Forelimb muscle (tissue), 1 donor: ENCODE results near the gene DOCK9. TPM values are rescaled to one million over a fixed set of nuclear protein-coding genes. Genes with fewer than 3 reads are reported as not detected.
"Not testable (repeated sequence)": the region's sequence is repeated elsewhere in the genome, so short reads cannot be mapped to it uniquely, and the experiment has no call there.

Experiments used
- DNase-seq: peaks from one replicate; pipeline ENCODE4 v3.0.0-alpha.2; 2013; ENCODE audit warnings: low read depth
- polyA plus RNA-seq: library from polyadenylated mRNA; unstranded; fragments of 120-200 nt; gene quantifications from one replicate; pipeline ENCODE4 v1.2.1, GENCODE V29; 2013; ENCODE audit not compliant: insufficient read length

The DOCK9 gene
- polyA plus RNA-seq, 1 donor = 91.6 TPM

DNA sequence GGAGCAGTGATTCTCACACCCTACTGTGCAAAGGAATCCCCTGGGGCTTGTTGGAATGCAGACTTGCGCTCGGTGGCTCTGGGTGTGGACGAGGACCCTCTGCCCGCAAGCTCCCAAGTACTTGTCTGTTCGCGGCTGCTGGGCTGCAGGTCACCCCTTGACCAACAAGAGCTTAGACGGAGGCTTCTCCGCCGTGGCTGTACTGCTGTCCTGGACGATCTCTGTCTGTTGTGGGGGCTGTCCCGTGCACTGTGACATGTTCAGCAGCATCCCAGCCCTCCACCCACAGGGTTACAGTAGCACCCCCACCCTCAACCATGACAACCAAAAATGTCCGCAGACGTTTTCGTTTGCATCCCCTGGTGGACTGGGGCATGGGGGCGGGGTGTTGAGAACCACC lies 202.5 kb downstream of the DOCK9 start:
- no peak for DNase-seq

DNA sequence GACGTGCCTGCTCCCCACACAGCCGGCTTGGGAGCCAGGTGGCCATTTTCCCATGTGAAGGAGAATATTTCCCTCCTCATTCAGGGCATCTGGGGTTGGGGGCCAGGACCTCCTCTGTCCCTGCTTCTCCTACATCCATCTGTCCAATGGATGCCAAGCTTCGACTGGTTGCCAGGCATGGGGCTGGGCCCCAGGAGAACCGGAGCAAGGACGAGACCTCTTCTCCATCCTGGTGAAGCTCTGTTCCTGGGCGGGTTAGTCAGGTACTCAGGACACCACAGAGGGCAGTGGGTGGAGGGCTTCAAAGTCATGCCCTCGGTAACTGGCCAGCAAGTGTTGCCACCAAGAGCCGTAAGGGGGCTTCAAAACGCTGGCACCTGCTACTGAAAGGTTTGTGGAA lies 203.1 kb downstream of the DOCK9 start:
- no peak for DNase-seq

DNA sequence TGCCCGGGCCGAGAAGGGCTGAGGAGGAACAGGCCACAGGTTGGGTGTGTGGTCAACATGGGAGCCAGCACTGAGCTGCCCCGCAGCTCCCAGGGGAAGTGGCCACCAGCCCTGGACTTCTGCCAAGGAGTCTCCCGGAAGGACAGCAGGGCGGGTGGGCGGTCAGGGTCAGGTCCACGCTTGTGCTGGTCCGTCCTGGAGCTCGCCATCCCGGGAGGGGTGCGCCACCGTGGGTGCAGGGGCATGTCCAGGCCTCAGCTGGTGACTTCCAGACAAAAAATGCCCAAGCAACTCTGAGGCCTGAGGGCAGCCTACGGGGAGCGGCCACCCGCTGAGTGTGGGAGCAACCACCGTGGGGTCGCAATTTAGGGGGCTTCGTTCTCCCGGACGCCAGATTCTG lies 203.9 kb downstream of the DOCK9 start:
- DNase-seq = no peak

DNA sequence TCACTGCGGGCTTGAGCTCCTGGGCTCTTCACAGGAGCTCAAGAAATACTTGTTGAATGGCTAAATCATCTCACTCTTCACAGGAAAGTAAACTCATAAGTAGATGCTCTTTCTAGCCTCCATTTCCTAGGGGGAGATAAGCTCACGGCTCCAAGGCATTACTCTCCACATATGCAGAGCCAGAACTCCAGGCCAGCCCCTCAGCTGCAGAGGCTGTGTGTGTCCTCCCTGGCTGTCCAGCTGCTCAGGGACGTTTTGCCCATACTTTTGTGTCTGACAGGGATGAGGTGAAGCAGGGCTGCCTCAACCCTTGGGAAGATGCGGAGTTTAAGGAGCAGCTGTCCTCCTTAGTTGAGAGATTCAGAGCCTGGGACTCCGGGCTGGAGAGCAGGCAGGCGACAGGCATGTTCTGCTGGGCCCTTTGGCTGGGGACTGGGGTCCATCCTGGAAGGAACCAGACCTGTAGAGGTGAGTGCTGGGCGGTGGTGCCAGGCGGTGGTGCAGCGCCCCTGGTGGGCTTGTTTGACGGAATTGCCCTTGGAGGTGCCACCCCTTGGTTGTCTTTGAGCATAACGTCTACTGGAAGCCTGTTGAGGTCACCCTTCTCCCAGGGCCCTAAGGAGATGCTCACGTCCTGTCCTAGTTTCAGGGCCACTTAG lies 204.9 kb downstream of the DOCK9 start:
- no peak for DNase-seq

DNA sequence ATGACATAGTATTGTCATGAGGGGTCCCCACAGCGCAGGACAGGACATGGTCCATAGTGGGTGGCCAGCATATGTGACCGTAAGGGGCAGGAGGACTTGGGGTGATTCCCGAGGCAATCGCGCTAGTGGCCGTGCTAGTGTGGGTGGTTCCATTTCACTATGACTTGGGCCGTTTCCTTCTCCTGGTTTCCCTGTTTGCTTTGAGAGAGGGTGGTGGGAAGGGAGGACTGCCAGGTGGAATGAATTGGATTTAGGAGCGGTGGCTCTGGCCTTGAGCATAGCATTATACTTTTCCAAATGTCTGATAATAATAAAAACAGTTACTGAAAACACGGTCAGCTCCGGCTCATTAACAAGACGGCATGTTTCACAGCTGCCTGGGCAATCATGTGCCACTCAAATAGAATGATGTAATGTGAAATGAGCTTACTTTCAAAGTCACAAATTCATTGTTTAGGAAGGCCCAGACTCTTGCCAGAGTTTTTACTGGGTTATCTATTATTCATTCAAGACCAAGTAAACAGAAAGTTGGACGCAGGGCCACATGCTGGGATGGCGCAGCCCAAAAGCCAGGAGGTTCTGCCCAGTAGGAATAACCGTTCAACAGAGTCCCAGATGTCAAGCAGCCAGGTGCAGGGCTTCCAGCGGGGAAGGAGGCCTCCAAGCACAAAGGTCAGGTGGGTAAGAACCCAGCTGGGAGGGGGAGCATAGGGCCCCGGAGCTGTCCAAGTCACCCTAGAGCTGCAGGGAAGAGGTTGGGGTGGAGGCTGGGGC lies 205.8 kb downstream of the DOCK9 start:
- no peak for DNase-seq

DNA sequence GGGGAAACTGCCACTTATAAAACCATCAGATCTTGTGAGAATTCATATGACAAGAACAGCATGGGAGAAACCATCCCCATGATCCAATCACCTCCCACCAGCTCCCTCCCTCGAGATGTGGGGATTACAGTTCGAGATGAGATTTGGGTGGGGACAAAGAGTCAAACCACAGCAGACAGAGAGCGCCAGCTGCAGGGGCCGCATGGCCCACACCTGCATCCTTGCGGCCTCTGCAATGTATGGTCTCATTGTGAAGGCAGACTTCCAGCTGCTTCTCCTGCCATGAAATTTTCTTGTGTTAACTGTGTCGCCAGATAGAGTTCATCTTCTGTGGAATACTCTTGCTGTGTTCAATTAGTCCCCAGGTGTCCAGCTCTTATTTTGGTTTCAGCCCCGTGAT lies 208.1 kb downstream of the DOCK9 start:
- DNase-seq = no peak

DNA sequence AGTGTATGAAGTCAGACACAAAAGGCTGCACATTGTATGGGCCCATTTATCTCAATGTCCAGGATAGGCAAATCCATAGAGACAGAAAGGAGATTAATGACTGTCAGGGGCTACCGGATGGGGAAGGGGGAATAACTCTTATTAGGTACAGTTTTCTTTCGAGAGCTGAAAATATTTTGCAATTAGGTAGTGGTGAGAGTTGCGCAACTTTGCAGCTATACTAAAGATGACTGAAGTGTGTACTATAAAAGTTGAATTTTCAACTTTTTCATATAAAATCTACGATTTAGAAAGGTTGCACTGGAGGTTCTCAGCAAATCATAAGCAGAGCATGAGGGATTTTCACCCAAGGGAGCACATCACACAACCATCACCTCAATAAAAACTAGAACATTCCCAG lies 209.3 kb downstream of the DOCK9 start:
- no peak for DNase-seq

DNA sequence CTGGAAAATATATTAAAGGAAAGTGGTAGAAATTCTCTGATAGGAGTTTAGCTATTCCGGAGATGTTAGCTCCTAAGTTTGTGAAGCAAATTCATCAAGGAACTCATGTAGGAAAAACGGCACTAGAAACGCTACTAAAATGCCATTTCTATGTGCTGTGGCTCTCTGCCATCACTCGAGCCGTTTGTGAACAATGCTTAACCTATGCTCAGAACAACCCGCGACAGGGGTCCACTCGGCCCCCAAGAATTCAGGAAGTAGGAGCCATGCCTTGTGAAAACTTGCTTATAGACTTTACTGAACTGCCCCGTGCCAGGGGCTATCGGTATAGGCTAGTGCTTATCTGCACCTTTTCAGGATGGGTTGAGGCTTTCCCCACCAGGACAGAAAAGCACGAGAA lies 211.2 kb downstream of the DOCK9 start:
- DNase-seq = no peak

DNA sequence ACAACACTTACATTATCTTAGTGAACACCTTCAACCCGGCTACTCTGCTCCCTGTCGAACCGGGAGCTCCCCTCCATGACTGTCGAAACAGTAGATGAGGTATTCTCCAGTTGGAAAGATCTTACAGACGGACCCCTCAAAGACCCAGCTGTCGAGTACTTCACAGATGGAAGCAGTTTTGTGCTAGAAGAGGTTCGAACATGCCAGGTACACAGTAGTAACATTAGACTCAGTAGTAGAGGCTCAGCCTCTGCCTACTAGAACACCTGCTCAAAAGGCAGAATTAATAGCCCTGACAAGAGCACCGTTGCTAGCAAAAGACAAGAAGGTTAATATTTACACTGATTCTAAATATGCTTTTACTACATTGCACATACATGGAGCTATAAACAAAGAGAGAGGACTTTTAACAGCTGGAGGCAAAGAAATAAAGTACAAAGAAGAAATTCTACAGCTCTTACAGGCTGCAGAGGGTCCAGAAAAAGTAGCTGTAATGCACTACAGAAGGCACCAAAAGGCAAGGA lies 211.8 kb downstream of the DOCK9 start:
- DNase-seq = no peak

DNA sequence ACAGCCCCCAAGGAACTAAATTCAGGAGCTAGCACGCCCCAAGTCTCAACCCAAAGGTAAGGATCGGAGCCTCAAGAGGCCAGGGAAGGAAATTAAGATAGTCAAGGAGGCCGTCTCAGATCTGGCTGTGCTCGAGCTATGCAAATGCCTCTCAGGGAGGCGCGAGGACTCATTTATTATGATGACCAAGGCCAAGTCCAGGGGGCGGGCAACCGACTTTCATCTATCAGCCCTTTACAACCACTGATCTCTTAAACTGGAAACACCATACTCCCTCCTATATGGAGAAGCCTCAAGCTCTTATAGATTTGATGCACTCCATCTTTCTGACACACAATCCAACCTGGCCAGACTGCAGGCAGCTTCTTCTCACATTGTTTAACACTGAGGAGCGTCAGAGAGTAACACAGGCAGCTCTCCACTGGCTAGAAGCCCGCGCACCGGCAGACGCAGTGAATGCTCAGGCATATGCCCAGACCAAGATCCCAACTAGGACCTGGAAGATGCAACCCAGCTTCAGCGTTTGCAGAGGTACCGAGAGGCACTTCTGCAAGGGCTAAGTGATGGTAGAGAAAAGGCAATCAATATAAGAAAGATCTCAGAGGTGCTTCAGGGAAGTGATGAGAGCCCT lies 215.8 kb downstream of the DOCK9 start:
- DNase-seq = no peak

DNA sequence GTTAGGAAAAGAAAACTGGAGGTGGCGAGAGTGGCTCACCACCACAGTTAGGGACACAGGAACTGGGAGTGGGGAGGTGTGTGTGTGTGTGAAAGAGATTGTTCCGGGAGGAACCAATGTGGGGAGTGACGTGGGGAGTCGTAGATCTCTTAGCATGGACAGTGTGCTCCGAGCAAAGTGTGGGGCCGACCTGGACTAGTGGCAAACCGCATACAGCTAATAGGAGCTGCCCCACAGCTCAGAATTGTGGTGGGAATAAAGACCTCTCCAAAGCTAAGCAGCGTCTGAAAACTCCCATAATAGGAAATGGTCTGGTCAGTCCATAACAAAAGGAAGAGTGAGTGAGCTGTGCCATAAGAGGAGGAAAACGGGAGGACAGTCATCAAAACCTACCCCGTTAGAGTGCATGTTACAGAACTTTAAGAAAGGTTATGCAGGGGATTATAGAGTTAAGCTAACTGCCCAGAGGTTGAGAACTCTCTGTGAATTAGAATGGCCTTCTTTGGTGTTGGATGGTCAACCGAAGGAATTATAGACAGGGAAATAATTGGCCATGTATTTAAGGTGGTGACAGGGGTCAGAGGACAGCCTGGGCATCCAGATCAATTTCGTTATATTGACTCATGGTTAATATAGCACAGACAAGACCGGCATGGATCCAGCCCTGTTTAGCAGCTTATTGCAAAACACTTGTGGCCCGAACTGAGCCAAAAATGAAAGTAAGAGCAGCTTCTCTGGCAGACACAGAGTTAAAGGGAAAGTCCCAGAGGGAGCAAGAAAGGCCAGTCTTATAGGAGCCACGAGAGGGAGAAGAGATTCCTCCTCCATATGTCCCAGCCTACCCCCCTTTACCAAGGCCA lies 216.5 kb downstream of the DOCK9 start:
- DNase-seq = no peak

DNA sequence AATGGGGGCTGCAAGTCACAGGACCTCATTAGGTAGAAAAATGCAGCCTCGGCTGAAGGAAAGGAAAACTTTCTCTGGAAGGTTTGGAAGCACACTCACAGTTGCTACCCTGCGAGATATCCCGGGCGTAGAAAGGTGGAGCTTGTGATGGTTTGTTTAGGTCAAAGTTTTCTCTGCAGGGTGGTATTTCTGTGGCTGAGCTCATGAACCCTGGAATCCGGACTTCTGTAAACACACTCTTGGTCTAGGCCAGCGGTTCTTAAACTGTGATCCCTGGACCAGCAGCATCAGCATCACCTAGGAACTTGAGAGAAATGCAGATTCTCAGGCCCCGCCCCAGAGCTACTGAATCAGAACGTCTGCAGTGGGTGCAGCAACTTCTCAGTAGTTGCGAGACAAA lies 222.1 kb downstream of the DOCK9 start:
- no peak for DNase-seq

DNA sequence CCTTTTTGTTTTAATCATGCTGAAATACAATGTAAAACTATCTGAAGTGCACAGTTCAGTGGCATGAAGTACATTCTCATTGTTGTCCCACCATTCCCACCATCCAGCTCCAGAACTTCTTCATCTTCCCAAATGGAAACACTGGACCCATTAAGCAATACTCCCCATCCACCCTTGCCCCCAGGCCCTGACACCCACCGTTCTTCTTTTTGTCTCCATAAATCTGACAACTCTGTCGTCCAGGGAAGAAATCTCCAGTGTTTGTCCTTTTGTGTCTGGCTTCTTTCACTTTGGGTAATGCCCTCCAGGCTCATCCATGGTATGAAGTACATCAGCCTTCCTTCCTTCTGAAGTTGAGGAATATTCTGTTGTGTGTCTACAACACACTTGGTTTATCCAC lies 222.7 kb downstream of the DOCK9 start:
- DNase-seq = no peak

DNA sequence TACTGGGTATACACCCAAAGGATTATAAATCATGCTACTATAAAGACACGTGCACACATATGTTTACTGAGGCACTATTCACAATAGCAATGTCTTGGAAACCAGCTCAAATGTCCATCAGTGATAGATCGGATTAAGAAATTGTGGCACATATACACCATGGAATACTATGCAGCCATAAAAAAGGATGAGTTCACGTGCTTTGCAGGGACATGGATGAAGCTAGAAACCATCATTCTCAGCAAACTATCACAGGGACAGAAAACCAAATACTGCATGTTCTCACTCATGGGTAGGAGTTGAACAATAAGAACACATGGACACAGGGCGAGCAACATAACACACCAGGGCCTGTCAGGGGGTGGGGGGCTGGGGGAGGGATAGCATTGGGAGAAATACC lies 223.4 kb downstream of the DOCK9 start:
- DNase-seq = not testable (repeated sequence)

DNA sequence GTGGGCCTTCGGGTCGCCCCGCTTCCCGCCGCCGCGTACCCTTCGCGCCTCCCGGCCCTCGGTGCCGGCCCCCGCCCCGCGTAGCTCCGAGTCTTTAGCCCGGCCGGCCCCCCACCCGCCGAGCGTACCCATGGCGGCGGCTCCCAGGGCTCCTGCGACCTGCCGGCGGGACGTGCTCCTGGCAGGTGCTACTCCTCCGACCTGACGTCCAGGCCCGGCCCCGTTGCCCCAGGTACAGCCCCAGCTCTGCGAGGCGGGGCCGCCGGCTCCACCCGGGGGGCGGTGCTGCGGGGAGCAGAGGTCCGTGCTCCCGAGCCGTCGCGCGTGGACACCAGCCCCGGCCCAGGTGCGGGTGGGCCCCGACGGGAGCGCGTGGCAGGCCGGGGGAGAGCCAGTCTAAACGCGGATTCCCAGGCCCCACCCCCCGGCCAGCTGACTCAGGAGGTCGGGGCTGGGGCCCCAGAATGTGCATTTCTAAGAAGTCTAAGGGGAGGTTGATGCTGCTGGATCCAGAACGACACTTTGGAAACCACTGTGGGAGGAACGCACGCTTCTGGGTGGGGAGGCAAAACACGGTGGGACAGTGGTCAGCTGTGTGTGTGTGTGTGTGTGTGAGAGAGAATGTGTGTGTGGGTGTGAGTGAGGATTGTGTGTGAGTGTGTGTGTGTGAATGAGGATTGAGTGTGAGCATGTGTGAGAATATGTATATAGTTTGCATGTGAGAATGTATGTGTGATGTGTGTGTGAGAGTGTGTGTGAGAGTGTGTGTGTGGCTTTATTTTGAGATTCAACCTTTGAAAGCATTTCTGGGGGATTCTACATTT lies 225.2 kb downstream of the DOCK9 start, which contains the start of gene SLC15A1:
TSS of gene SLC15A1 (minus strand) at position 206 of the 824 bp plus-strand sequence. CDS start at position 132, 74 bp downstream.
- DNase-seq = no peak

DNA sequence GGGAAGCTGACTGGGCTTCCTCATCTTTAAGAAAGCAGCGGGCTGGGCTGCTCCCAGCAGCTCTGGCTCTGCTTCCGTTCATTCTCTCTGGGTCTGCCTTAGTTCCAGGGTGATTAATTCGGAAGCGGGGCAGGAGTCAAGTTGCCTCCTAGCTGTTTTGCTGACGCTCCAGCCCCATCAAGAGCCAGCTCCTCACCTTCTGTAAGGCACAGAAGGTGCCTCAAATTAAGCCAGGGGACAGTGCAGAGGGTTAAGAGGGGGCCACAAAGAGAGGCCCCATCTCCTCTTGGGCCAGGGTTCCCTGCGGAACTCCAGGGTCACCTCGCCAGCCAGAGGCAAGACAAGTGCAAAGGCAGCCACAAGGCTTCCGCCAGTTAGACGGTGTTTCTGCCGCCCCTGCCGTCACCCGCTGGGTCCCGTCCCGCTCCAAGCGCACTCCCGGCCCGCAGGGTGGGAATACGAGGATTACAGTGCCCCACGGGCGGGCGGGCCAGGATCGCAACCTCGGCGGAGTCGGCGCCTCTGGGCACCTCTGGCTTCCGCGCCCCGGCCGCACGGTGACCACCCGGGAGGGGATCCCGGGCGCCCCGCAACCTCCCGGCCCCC lies 225.9 kb downstream of the DOCK9 start:
- no peak for DNase-seq

DNA sequence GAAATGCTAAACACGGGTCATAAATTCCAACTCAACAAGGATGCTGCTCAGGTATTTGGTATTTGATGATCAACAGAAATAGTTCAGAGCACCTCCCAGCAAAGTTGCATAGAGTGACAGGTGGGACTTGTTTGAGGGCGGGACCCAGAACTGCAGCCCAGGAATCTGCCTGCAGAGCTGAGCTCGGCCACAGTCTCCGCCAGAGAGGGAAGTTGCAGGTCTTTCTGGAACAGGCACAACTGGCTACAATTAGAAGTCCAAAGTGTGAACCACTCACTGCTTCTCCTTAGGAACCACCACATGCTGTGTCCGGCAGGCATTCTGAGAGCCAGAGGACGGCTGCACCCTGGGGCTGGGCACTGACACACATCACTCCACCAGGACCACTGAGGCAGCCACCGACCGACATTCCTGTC lies 226.5 kb downstream of the DOCK9 start:
- no peak for DNase-seq

DNA sequence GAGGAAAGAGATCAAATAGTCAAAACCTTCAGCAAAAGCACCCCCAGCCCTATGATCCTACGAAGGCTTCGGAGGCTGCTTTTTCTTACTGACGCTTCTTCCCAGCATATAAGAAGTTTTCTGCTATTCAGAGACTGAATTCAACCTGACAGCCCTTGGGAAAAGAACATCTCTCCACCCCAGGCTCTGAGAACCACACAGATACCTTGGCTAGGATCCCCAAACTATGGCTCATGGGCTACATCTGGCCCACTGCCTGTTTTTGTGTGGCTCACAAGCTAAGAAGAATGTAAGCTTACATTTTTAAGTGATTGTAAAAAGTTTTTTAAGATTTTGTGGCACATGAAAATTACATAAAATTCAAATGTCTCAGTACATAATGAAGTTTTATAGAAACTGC lies 228.4 kb downstream of the DOCK9 start:
- DNase-seq = no peak

DNA sequence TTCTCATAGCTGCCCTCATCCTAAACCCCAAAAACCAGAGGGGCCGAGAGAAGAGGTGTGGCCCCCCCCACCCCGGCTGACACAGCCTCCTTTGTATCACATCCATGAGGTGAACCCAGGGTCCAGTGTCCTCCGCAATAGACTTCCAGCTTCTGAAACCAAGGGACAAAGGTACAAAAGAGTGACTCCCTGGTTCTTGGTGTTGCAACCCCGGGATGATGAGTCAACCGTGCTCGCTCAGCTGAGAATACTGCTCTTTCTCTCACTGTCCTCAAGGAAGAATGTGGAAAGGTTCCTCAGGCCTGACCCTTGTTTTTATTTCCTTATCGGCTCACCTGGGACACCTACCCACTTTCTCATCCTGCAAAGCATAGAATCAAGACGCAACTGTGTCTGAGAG lies 230.9 kb downstream of the DOCK9 start:
- DNase-seq = no peak
